B cell (primary cell): ENCODE measurements around the gene TNPO3. TPM values are rescaled to one million over a fixed set of nuclear protein-coding genes. Genes with fewer than 3 reads are reported as not detected.

Experiments
- ATAC-seq: fragments of 200-7000 bp; cut with Tn5 transposase; one replicate; pipeline ENCODE4 v1.10.0; 2021; ENCODE audit warnings: low read depth, mild to moderate bottlenecking, moderate number of reproducible peaks, moderate library complexity
- CTCF ChIA-PET: fragments of 350-600 bp; sonication (Branson Sonifier 250); formaldehyde crosslinking; loops from one replicate; lab custom pipeline; 2021; ENCODE audit warnings: antibody characterized with exemption, inconsistent platforms; lab: Charles Lee
- POLR2A ChIA-PET: fragments of 350-600 bp; sonication (Branson Sonifier 250); formaldehyde crosslinking; loops from one replicate; lab custom pipeline; 2021; ENCODE audit warnings: antibody characterized with exemption; lab: Charles Lee
- DNase-seq: peaks from one replicate; pipeline ENCODE4 v3.0.0; 2013
- H2AFZ ChIP-seq: 2 replicates; pipeline ENCODE4 v1.6.1; 2012; ENCODE audit warnings: mild to moderate bottlenecking, low read depth, low read length; ENCODE audit not compliant: insufficient read depth, poor library complexity, severe bottlenecking
- H3K27ac ChIP-seq, 2 donors: 1 replicate in 1 of 2; 2 replicates in 1 of 2; pipeline ENCODE4 v1.5.1; 2012 to 2013; ENCODE audit warnings: low read length in 2 of 2, mild to moderate bottlenecking in 2 of 2, moderate library complexity in 1 of 2
- H3K27me3 ChIP-seq, 4 experiments: fragments of 200-600 bp in 1 of 4; sonication (generic) in 1 of 4; replicated peaks in 1 of 4; 1 replicate in 2 of 4; 2 replicates in 2 of 4; pipeline versions ENCODE4 v1.6.1 to v1.7.0; 2013 to 2016; ENCODE audit warnings: low read length in 3 of 4, mild to moderate bottlenecking in 2 of 4, mixed read lengths in 1 of 4, moderate library complexity in 1 of 4; ENCODE audit not compliant: insufficient read depth in 4 of 4, control insufficient read depth in 3 of 4; ENCODE audit errors: control extremely low read depth in 1 of 4
- H3K36me3 ChIP-seq, 2 experiments: replicated peaks in 1 of 2; 1 replicate in 1 of 2; 2 replicates in 1 of 2; pipeline versions ENCODE4 v1.6.1 to v1.7.1; 2013; ENCODE audit warnings: low read length in 1 of 2; ENCODE audit not compliant: insufficient read depth in 2 of 2, control insufficient read depth in 1 of 2; ENCODE audit errors: control extremely low read depth in 1 of 2, extremely low read depth in 1 of 2
- H3K4me1 ChIP-seq, 2 donors: fragments of 200-600 bp in 1 of 2; sonication (generic) in 1 of 2; 1 replicate in 1 of 2; 2 replicates in 1 of 2; pipeline versions ENCODE4 v1.5.1 to v1.6.1; 2013 to 2017; ENCODE audit warnings: low read length in 2 of 2; ENCODE audit not compliant: control insufficient read depth in 2 of 2, insufficient read depth in 2 of 2
- H3K4me2 ChIP-seq: replicated peaks from 2 replicates; pipeline ENCODE3; 2012; ENCODE audit warnings: mild to moderate bottlenecking, low read depth, low read length; ENCODE audit not compliant: poor library complexity, severe bottlenecking
- H3K4me3 ChIP-seq, 5 experiments: fragments of 200-600 bp in 1 of 5; sonication (generic) in 1 of 5; 1 replicate in 3 of 5; 2 replicates in 2 of 5; pipeline versions ENCODE4 v1.5.1 to v1.7.0; 2011 to 2016; ENCODE audit warnings: low read length in 4 of 5, mild to moderate bottlenecking in 4 of 5, low read depth in 2 of 5, control low read depth in 1 of 5, moderate library complexity in 1 of 5; ENCODE audit not compliant: insufficient read depth in 1 of 5; ENCODE audit errors: control extremely low read depth in 1 of 5, extremely low read depth in 1 of 5
- H3K79me2 ChIP-seq: fragments of 200-600 bp; sonication (generic); one replicate; pipeline ENCODE4 v1.6.0; 2016; ENCODE audit warnings: low read length; ENCODE audit not compliant: control insufficient read depth, insufficient read depth
- H3K9ac ChIP-seq: fragments of 200-600 bp; sonication (generic); 2 replicates; pipeline ENCODE4 v1.6.1; 2017; ENCODE audit warnings: mild to moderate bottlenecking, low read length, moderate library complexity
- H3K9me3 ChIP-seq, 3 donors: one replicate each; pipeline versions ENCODE4 v1.6.1 to v1.7.1; 2013; ENCODE audit warnings: low read length in 2 of 3; ENCODE audit not compliant: control insufficient read depth in 2 of 3, insufficient read depth in 1 of 3; ENCODE audit errors: control extremely low read depth in 1 of 3
- H4K20me1 ChIP-seq: 2 replicates; pipeline ENCODE4 v1.6.0; 2012; ENCODE audit warnings: mild to moderate bottlenecking, low read length; ENCODE audit not compliant: insufficient read depth, control insufficient read depth, poor library complexity, severe bottlenecking
- H3K27ac Mint-ChIP-seq: one replicate; pipeline ENCODE4 v1.8.0; 2021; ENCODE audit warnings: mixed read lengths
- H3K27me3 Mint-ChIP-seq: one replicate; pipeline ENCODE4 v1.8.0; 2021; ENCODE audit warnings: mixed read lengths
- H3K4me1 Mint-ChIP-seq: one replicate; pipeline ENCODE4 v1.8.0; 2021; ENCODE audit warnings: mixed read lengths
- H3K4me3 Mint-ChIP-seq: one replicate; pipeline ENCODE4 v1.8.0; 2021; ENCODE audit warnings: mixed read lengths
- H3K9me3 Mint-ChIP-seq: one replicate; pipeline ENCODE4 v1.8.0; 2022; ENCODE audit warnings: mixed read lengths; ENCODE audit not compliant: insufficient read depth
- CTCF ChIP-seq: fragments of 200-600 bp; IDR thresholded peaks from one replicate; pipeline ENCODE4 v1.8.0; 2022; ENCODE audit warnings: antibody characterized with exemption, mild to moderate bottlenecking
- EZH2 ChIP-seq: IDR thresholded peaks from 2 replicates; pipeline ENCODE4 v1.6.1; 2012; ENCODE audit warnings: borderline replicate concordance, low read depth, mild to moderate bottlenecking, moderate library complexity, low read length; ENCODE audit not compliant: insufficient read depth, poor library complexity, severe bottlenecking
- WGBS: methylation state at CpG from one replicate; pipeline ENCODE4 v1.1.5; 2013; ENCODE audit warnings: missing lambda C conversion rate; ENCODE audit not compliant: insufficient coverage; 5-methylcytosine and 5-hydroxymethylcytosine counted together
- intact Hi-C: fragments of 100-400 bp; cut with micrococcal nuclease; formaldehyde crosslinking; loops from one replicate; pipeline ENCODE4 v1.10.0; 2022
- polyA plus RNA-seq: library from polyadenylated mRNA; depleted of rRNA; stranded (reverse); fragments of >200 nt; gene quantifications from 2 replicates; pipeline ENCODE4 v1.2.3, GENCODE V29; 2012
- total RNA-seq, 2 donors: library from RNA; stranded (reverse); fragments of 120-200 nt in 1 of 2; gene quantifications; 1 replicate in 1 of 2; 2 replicates in 1 of 2; pipeline versions ENCODE4 v1.2.3 to v1.2.4, GENCODE V29; 2013 to 2022

The TNPO3 gene
- total and polyA plus RNA-seq, 2 donors (not counting 1 experiment from before 2014, with no cell fraction given): 19.0 to 48.3 TPM

GRCh38 chr7:128934361-128935341, 120.3 kb downstream of the TNPO3 start:
- Histone ChIP-seq H3K9me3 (no peaks in the 10 kb centered on the region), H3K27me3 (no peaks in the 10 kb centered on the region), H2AFZ (peak overlapping the region; percentile 69), H3K27ac (peak overlapping the region; percentile 52 to 62), H3K4me1 (peaks cover 42 to 53% of the 10 kb centered on the region in 2 donors), H3K79me2 (peaks cover 27% of the 10 kb centered on the region), H3K36me3 (no peaks in the 10 kb centered on the region), H3K4me3 (peak overlapping the region in 2 of 5 experiments; percentile 10 to 18), H3K9ac (peak overlapping the region; percentile 32), H4K20me1 (no peaks in the 10 kb centered on the region), H3K4me2 (peak overlapping the region; percentile 78)
- Mint-ChIP-seq H3K27me3 (no peaks in the 10 kb centered on the region), H3K4me1 (peaks cover 50% of the 10 kb centered on the region), H3K4me3 (peak overlapping the region; percentile 53), H3K27ac (peak overlapping the region; percentile 85), H3K9me3 (no peaks in the 10 kb centered on the region)
- intact Hi-C loops: no loop called here
- ChIA-PET POLR2A (no interaction called here), CTCF (interaction anchor here (1.2 to 2.3 kb wide), 4 partner anchors 10 to 229 kb away, joined by 3 to 10 read pairs (median 6); no protein-coding TSS in a partner anchor)
- WGBS: 72% methylated on average over 6 of the region's 14 CpGs
- DNase-seq (peak; percentile 76), ATAC-seq (peak; percentile 53)
- TF ChIP-seq CTCF (no peak), EZH2 (no peak)
